K562 (cell line): ENCODE data around the gene ZMAT2. TPM values are rescaled to one million over a fixed set of nuclear protein-coding genes. Genes with fewer than 3 reads are reported as not detected.

Experiments
- ARID1B ChIP-seq: fragments of 450-650 bp; IDR thresholded peaks from 2 replicates; pipeline ENCODE4 v1.6.1; 2016; ENCODE audit warnings: antibody characterized with exemption, mild to moderate bottlenecking, inconsistent platforms
- BACH1 ChIP-seq: fragments of 200-800 bp; sonication (Bioruptor generic); IDR thresholded peaks from 2 replicates; pipeline ENCODE4 v1.6.1; 2016; ENCODE audit warnings: missing genetic modification characterization, missing compliant biosample characterization
- BCLAF1 ChIP-seq, 2 experiments: fragments of 450-650 bp in 1 of 2; IDR thresholded peaks; 2 replicates each; pipeline ENCODE4 v1.6.1; 2011 to 2017; ENCODE audit warnings: low read depth in 2 of 2, antibody characterized with exemption in 1 of 2, borderline replicate concordance in 1 of 2, low read length in 1 of 2, mild to moderate bottlenecking in 1 of 2, mixed read lengths in 1 of 2; ENCODE audit not compliant: control insufficient read depth in 1 of 2
- CHD2 ChIP-seq: IDR thresholded peaks from 2 replicates; pipeline ENCODE4 v1.6.1; 2011; ENCODE audit warnings: low read depth, low read length
- DACH1 ChIP-seq: fragments of 450-650 bp; IDR thresholded peaks from 2 replicates; pipeline ENCODE4 v1.6.1; 2018; ENCODE audit not compliant: partially characterized antibody
- DNMT1 ChIP-seq: fragments of 450-650 bp; IDR thresholded peaks from 2 replicates; pipeline ENCODE4 v1.6.1; 2016; ENCODE audit warnings: antibody characterized with exemption, mild to moderate bottlenecking
- E2F3 ChIP-seq: fragments of 250-450 bp; sonication (Bioruptor Pico); IDR thresholded peaks from 2 replicates; pipeline ENCODE4 v1.4.0; 2020; ENCODE audit warnings: mild to moderate bottlenecking
- GATAD2A ChIP-seq: fragments of 450-650 bp; IDR thresholded peaks from 2 replicates; pipeline ENCODE4 v1.6.1; 2017
- HOMEZ ChIP-seq: fragments of 250-450 bp; sonication (Bioruptor Pico); IDR thresholded peaks from 2 replicates; pipeline ENCODE4 v1.4.0; 2020; ENCODE audit warnings: mild to moderate bottlenecking, moderate library complexity
- KHSRP ChIP-seq: fragments of 450-650 bp; IDR thresholded peaks from 2 replicates; pipeline ENCODE4 v1.6.1; 2017
- MLX ChIP-seq, 2 experiments: fragments of 450-650 bp in 1 of 2; sonication (generic) in 1 of 2; formaldehyde crosslinking; conservative IDR thresholded peaks; 2 replicates each; pipeline versions ENCODE4 v1.4.0 to v1.8.1; 2020 to 2022; ENCODE audit warnings: mild to moderate bottlenecking in 1 of 2, missing genetic modification reagents in 1 of 2
- RFX1 ChIP-seq: fragments of 450-650 bp; IDR thresholded peaks from 2 replicates; pipeline ENCODE4 v1.6.1; 2016; ENCODE audit warnings: mild to moderate bottlenecking, moderate library complexity
- SIX5 ChIP-seq, 2 experiments: IDR thresholded peaks; 2 replicates each; pipeline ENCODE4 v1.6.1; 2011; ENCODE audit warnings: low read length in 2 of 2, borderline replicate concordance in 1 of 2, low read depth in 1 of 2, mild to moderate bottlenecking in 1 of 2, moderate library complexity in 1 of 2; ENCODE audit not compliant: insufficient read depth in 1 of 2
- SMARCC2 ChIP-seq: fragments of 450-650 bp; IDR thresholded peaks from 2 replicates; pipeline ENCODE4 v1.6.1; 2017; ENCODE audit warnings: antibody characterized with exemption, moderate library complexity, mild to moderate bottlenecking, low read depth
- TEAD1 ChIP-seq, 2 experiments: fragments of 450-650 bp in 1 of 2; sonication (generic) in 1 of 2; formaldehyde crosslinking; IDR thresholded peaks; 2 replicates each; pipeline versions ENCODE4 v1.4.0 to v1.8.0; 2020 to 2022; ENCODE audit warnings: mild to moderate bottlenecking in 2 of 2, missing genetic modification reagents in 1 of 2
- YY1 ChIP-seq, 3 experiments: IDR thresholded peaks; 2 replicates each; pipeline ENCODE4 v1.6.1; 2011; ENCODE audit warnings: low read length in 2 of 3, mild to moderate bottlenecking in 2 of 3, moderate library complexity in 2 of 3, borderline replicate concordance in 1 of 3, control low read depth in 1 of 3, low read depth in 1 of 3; ENCODE audit not compliant: insufficient read depth in 3 of 3, insufficient replicate concordance in 2 of 3, control insufficient read depth in 1 of 3, insufficient read length in 1 of 3; ENCODE audit errors: extremely low read depth in 1 of 3
- ZBTB17 ChIP-seq: fragments of 450-650 bp; formaldehyde crosslinking; IDR thresholded peaks from 2 replicates; pipeline ENCODE4 v1.4.0; 2020; ENCODE audit warnings: mild to moderate bottlenecking
- ZBTB5 ChIP-seq: fragments of 450-650 bp; IDR thresholded peaks from 2 replicates; pipeline ENCODE4 v1.6.1; 2017; ENCODE audit warnings: antibody characterized with exemption
- ZNF133 ChIP-seq: fragments of 250-450 bp; sonication (Bioruptor Pico); IDR thresholded peaks from 2 replicates; pipeline ENCODE4 v1.4.0; 2020; ENCODE audit warnings: mild to moderate bottlenecking
- ZNF668 ChIP-seq: fragments of 250-450 bp; sonication (Bioruptor Pico); IDR thresholded peaks from 2 replicates; pipeline ENCODE4 v1.8.0; 2022; ENCODE audit warnings: mild to moderate bottlenecking, inconsistent platforms
- polyA plus RNA-seq, 8 experiments: library from polyadenylated mRNA; depleted of rRNA in 4 of 8; stranded (reverse) in 5 of 8; unstranded in 3 of 8; fragments of >200 nt; fragmentation: Nextera tagmentation in 2 of 8; fragmentation: Illumina TruSeq in 1 of 8; extraction: Ambion mirVana in 2 of 8; extraction: Trizol in 1 of 8; gene quantifications; 2 replicates each; pipeline versions ENCODE4 v1.2.1 to v1.2.3, GENCODE V29; 2011 to 2014; ENCODE audit warnings: inconsistent platforms in 1 of 8, missing spikeins in 1 of 8
- total RNA-seq, 7 experiments: library from RNA; depleted of rRNA in 6 of 7; stranded (reverse); fragments of >200 nt in 6 of 7; fragmentation: Illumina TruSeq in 2 of 7; extraction: Trizol in 2 of 7; gene quantifications; 2 replicates each; pipeline versions ENCODE4 v1.2.1 to v1.2.3, GENCODE V29; 2011 to 2021; ENCODE audit warnings: low replicate concordance in 1 of 7

The ZMAT2 gene
- total and polyA plus RNA-seq, 9 of the 15 experiments (the other 6 are each of a cell fraction or from before 2014, with no cell fraction given) = 44.2 to 101 (median 69.2) TPM

GRCh38 chr5:140710899-140711552, 10.8 kb downstream of the ZMAT2 start (continued):
- TF ChIP-seq ZBTB5 (peak; percentile 71; the same call in 1 of the 2 replicates), KHSRP (no peak), RFX1 (no peak), GATAD2A (0 out of 2 replicates have a peak, but pooled peaks have one; percentile 13), BCLAF1 (IDR thresholded peaks at IDR 0.05; ENCODE audit: borderline replicate concordance in 1 of 2, control insufficient read depth in 1 of 2, low read depth in 2 of 2, low read length in 1 of 2) (peak in 1 of 2 experiments; percentile 82; a peak in 1 of 4 replicates), HOMEZ (CRISPR knock-in tag) (no peak), CHD2 (peak; percentile 35; the same call in 1 of the 2 replicates), YY1 (IDR thresholded peaks at IDR 0.05; ENCODE audit: borderline replicate concordance in 1 of 3, control insufficient read depth in 1 of 3, extremely low read depth in 1 of 3, insufficient read depth in 3 of 3, insufficient read length in 1 of 3, insufficient replicate concordance in 2 of 3, low read depth in 1 of 3, low read length in 2 of 3) (peak in 1 of 3 experiments; percentile 30), ZBTB17 (CRISPR knock-in tag) (no peak), ARID1B (peak; percentile 82), ZNF668 (CRISPR knock-in tag) (no peak), MLX (CRISPR knock-in tag; conservative IDR thresholded peaks at IDR 0.05) (no peak), ZNF133 (no peak), BACH1 (tag) (peak; percentile 100), E2F3 (no peak), SMARCC2 (peak; percentile 70; the same call in 1 of the 2 replicates), TEAD1 (CRISPR knock-in tag; IDR thresholded peaks at IDR 0.05) (0 out of 4 replicates have a peak, but pooled peaks of 1 of the 2 experiments have one; percentile 29), SIX5 (IDR thresholded peaks at IDR 0.05; ENCODE audit: borderline replicate concordance in 1 of 2, insufficient read depth in 1 of 2, low read depth in 1 of 2, low read length in 2 of 2) (no peak), DACH1 (peak; percentile 40), DNMT1 (no peak)
